Measurements from ENCODE around the gene GORASP1. TPM values are rescaled to one million over a fixed set of nuclear protein-coding genes. Genes with fewer than 3 reads are reported as not detected.

The GORASP1 gene
- total RNA-seq, 1 donor from 2014 or later, result 86.9 TPM

GRCh38 chr3:39126532-39127071 lies 19.2 kb upstream of the GORASP1 start:
- ATAC-seq (peak; percentile 75), DNase-seq (no peak)
- H3K27me3 ChIP-seq, result no peaks in the 10 kb centered on the region
- no peak overlapping the region for H3K4me3 ChIP-seq
- no peaks in the 10 kb centered on the region for H3K36me3 ChIP-seq
- H3K4me1 ChIP-seq, result peaks cover 4% of the 10 kb centered on the region
- TF ChIP-seq, protein P1, sequence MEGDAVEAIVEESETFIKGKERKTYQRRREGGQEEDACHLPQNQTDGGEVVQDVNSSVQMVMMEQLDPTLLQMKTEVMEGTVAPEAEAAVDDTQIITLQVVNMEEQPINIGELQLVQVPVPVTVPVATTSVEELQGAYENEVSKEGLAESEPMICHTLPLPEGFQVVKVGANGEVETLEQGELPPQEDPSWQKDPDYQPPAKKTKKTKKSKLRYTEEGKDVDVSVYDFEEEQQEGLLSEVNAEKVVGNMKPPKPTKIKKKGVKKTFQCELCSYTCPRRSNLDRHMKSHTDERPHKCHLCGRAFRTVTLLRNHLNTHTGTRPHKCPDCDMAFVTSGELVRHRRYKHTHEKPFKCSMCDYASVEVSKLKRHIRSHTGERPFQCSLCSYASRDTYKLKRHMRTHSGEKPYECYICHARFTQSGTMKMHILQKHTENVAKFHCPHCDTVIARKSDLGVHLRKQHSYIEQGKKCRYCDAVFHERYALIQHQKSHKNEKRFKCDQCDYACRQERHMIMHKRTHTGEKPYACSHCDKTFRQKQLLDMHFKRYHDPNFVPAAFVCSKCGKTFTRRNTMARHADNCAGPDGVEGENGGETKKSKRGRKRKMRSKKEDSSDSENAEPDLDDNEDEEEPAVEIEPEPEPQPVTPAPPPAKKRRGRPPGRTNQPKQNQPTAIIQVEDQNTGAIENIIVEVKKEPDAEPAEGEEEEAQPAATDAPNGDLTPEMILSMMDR (IDR thresholded peaks at IDR 0.05), result peak; percentile 57
- no peaks in the 10 kb centered on the region for H3K9me3 ChIP-seq
- H3K27ac ChIP-seq, result no peak overlapping the region
- intact Hi-C loops (cut with DNase I), result loop anchor here (10.0 kb wide), 1 partner anchor 158 kb away; the partner anchor contains the start of gene CX3CR1

GRCh38 chr3:39125841-39126500 lies 18.5 kb upstream of the GORASP1 start:
- Histone ChIP-seq H3K4me1 (peaks cover 4% of the 10 kb centered on the region), H3K36me3 (no peaks in the 10 kb centered on the region), H3K4me3 (no peak overlapping the region), H3K9me3 (no peaks in the 10 kb centered on the region), H3K27ac (peak overlapping the region; percentile 51), H3K27me3 (no peaks in the 10 kb centered on the region)
- intact Hi-C loops (cut with DNase I), result loop anchor here (10.0 kb wide), 1 partner anchor 159 kb away; the partner anchor contains the start of gene CX3CR1
- TF ChIP-seq, protein P1 (IDR thresholded peaks at IDR 0.05), result no peak
- ATAC-seq, result peak; percentile 56
- no peak for DNase-seq

GRCh38 chr3:39124876-39125840 lies 17.7 kb upstream of the GORASP1 start:
- Histone ChIP-seq H3K4me3 (no peak overlapping the region), H3K9me3 (no peaks in the 10 kb centered on the region), H3K36me3 (no peaks in the 10 kb centered on the region), H3K27me3 (no peaks in the 10 kb centered on the region), H3K27ac (peak overlapping the region; percentile 51), H3K4me1 (peaks cover 4% of the 10 kb centered on the region)
- DNase-seq, result no peak
- intact Hi-C loops (cut with DNase I), result loop anchor here (10.0 kb wide), 1 partner anchor 160 kb away; the partner anchor contains the start of gene CX3CR1
- peak; percentile 84 for ATAC-seq
- TF ChIP-seq, protein P1 (IDR thresholded peaks at IDR 0.05), result peak; percentile 43

DNA sequence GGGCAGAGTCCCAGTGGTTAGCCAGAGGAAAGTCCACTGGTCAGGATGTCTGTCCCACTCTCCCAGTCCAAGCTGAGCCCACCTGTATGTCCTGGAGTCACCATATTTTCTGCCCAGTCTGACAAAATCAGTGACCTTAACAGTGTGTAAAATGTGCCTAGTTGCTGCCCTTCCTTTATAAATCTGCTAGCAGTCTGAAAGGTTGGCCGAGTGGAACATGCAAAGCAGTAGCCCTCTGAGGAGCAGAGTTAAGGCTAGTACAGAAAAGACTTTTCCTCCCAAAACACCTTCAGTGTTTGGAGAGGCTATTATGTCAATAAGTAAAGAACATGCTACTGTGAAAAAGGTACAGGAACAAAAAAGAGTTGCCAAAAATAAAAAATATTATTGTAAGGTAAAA lies 15.4 kb upstream of the GORASP1 start:
- no peaks in the 10 kb centered on the region for H3K27me3 ChIP-seq
- no peak overlapping the region for H3K27ac ChIP-seq
- ATAC-seq (no peak), DNase-seq (no peak)
- H3K4me3 ChIP-seq, result no peak overlapping the region
- TF ChIP-seq, protein P1 (IDR thresholded peaks at IDR 0.05), result no peak
- H3K4me1 ChIP-seq, result peaks cover 4% of the 10 kb centered on the region
- intact Hi-C loops (cut with DNase I), result loop anchor here (10.0 kb wide), 1 partner anchor 162 kb away; the partner anchor contains the start of gene CX3CR1
- no peaks in the 10 kb centered on the region for H3K36me3 ChIP-seq
- H3K9me3 ChIP-seq, result no peaks in the 10 kb centered on the region

- H3K4me3 ChIP-seq, result no peak overlapping the region
- no peaks in the 10 kb centered on the region for H3K9me3 ChIP-seq
- H3K27ac ChIP-seq, result no peak overlapping the region
- intact Hi-C loops (cut with DNase I), result loop anchor here (10.0 kb wide), 1 partner anchor 163 kb away; the partner anchor contains the start of gene CX3CR1
- no peaks in the 10 kb centered on the region for H3K36me3 ChIP-seq
- DNase-seq (no peak), ATAC-seq (no peak)
- H3K27me3 ChIP-seq, result no peaks in the 10 kb centered on the region
- H3K4me1 ChIP-seq, result peaks cover 1% of the 10 kb centered on the region
- TF ChIP-seq, protein P1 (IDR thresholded peaks at IDR 0.05), result no peak
These were observed 14.2 kb upstream of the GORASP1 start for GRCh38 chr3:39121621-39122020.
